Kidney (tissue), 14 donors: Measurements from ENCODE around the gene TMEM43. TPM values are rescaled to one million over a fixed set of nuclear protein-coding genes. Genes with fewer than 3 reads are reported as not detected.
"Not testable (repeated sequence)": the region's sequence is repeated elsewhere in the genome, so short reads cannot be mapped to it uniquely, and the experiment has no call there.

Experiments used
- DNase-seq, 5 donors: peaks; one replicate each; pipeline ENCODE4 v3.0.0-alpha.2; 2013 to 2020
- FAIRE-seq: peaks from 2 replicates; lab custom pipeline; 2012; peaks lifted over from hg19 to GRCh38; lab: Jason Lieb, UNC
- H3K27ac ChIP-seq, 2 donors: one replicate each; pipeline ENCODE4 v1.7.0; 2013; ENCODE audit warnings: low read depth in 2 of 2, low read length in 2 of 2, inconsistent platforms in 1 of 2
- H3K27me3 ChIP-seq: one replicate; pipeline ENCODE4 v1.7.1; 2013; ENCODE audit warnings: low read length, inconsistent platforms; ENCODE audit not compliant: control insufficient read depth, insufficient read depth
- H3K36me3 ChIP-seq, 3 donors: one replicate each; pipeline versions ENCODE4 v1.7.0 to v1.7.1; 2013; ENCODE audit warnings: low read length in 3 of 3, control low read depth in 1 of 3, inconsistent platforms in 1 of 3; ENCODE audit not compliant: insufficient read depth in 3 of 3, control insufficient read depth in 2 of 3
- H3K4me1 ChIP-seq, 3 donors: one replicate each; pipeline versions ENCODE4 v1.7.0 to v1.7.1; 2013; ENCODE audit warnings: low read length in 3 of 3, inconsistent platforms in 1 of 3, low read depth in 1 of 3; ENCODE audit not compliant: control insufficient read depth in 2 of 3, insufficient read depth in 2 of 3
- H3K4me3 ChIP-seq, 3 donors: one replicate each; pipeline versions ENCODE4 v1.7.0 to v1.8.1; 2013; ENCODE audit warnings: low read length in 3 of 3, control low read depth in 1 of 3, inconsistent platforms in 1 of 3
- H3K9ac ChIP-seq, 3 donors: one replicate each; pipeline versions ENCODE4 v1.7.0 to v1.7.1; 2013; ENCODE audit warnings: low read length in 3 of 3, control low read depth in 1 of 3, inconsistent platforms in 1 of 3
- H3K9me3 ChIP-seq, 3 donors: one replicate each; pipeline versions ENCODE4 v1.7.0 to v1.7.1; 2013; ENCODE audit warnings: low read length in 3 of 3, control low read depth in 1 of 3, inconsistent platforms in 1 of 3; ENCODE audit not compliant: control insufficient read depth in 2 of 3, insufficient read depth in 1 of 3
- intact Hi-C: fragments of 100-400 bp; cut with DNase I; formaldehyde crosslinking; loops from one replicate; pipeline ENCODE4 v1.11.1; 2022
- polyA plus RNA-seq: library from polyadenylated mRNA; stranded (reverse); fragments of 350-450 nt; fragmentation: Illumina TruSeq; extraction: RNeasy Lipid Tissue Mini Kit (QIAGEN cat#74804); gene quantifications from one replicate; pipeline ENCODE4 v1.2.3, GENCODE V29; 2014; ENCODE audit warnings: low read depth, low replicate concordance; ENCODE audit not compliant: insufficient read depth
- total RNA-seq: library from RNA; stranded (reverse); fragmentation: NEBNext Ultra II Directional; extraction: Animal tissue kit (Norgen Biotek cat#: 25700); gene quantifications from one replicate; pipeline ENCODE4 v1.2.1, GENCODE V29; 2021
- TF ChIP-seq, protein P1 (sequence below): IDR thresholded peaks from 3 replicates; pipeline ENCODE4 v1.5.1; 2012; ENCODE audit warnings: mild to moderate bottlenecking, moderate library complexity, borderline replicate concordance; ENCODE audit not compliant: insufficient read depth; ENCODE audit errors: extremely low read depth
- donor health status: control.
- donor health status: control.
- donor health status: control.
- donor health status: control.
- donor health status: control.
- donor health status: DM: yes; HTN: yes; CAD: no.
- donor health status: Normal renal cell carcinoma (clear cell type).

TMEM43 gene
- total and polyA plus RNA-seq, 2 donors from 2014 or later, result 27.6 to 86.5 TPM

DNA sequence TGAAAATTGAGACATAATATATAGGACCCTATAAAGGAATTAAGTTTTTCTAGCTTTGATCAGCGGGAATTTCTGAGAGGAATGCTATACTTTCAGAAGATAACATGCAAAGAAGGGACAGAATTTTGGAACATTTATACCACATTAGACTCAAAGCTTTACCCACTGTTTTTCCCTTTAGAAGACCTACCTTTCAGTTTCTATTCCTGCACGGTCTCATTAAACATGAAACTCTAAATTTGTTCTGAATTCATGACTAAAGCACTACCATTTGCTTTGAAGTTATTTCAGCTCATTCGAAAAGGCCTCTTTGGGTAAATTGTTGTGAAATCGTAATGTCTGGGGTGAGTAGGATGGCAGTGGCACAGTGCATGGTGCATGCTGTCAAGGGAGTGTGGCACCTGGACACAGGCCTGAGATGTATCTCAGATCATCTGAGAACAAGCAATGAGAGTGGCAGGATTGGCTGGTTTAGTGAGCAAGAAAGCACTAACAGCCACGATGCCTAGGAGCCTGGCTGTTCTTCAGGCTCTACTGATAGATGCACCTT, 42.7 kb upstream of the TMEM43 start:
- Histone ChIP-seq H3K36me3 (no peaks in the 10 kb centered on the region), H3K4me3 (no peak overlapping the region), H3K27ac (no peak overlapping the region), H3K27me3 (no peaks in the 10 kb centered on the region), H3K9ac (no peak overlapping the region), H3K4me1 (no peaks in the 10 kb centered on the region), H3K9me3 (no peaks in the 10 kb centered on the region)
- intact Hi-C loops, result no loop called here
- no peak for DNase-seq
- no peak for FAIRE-seq
- TF ChIP-seq, protein P1, sequence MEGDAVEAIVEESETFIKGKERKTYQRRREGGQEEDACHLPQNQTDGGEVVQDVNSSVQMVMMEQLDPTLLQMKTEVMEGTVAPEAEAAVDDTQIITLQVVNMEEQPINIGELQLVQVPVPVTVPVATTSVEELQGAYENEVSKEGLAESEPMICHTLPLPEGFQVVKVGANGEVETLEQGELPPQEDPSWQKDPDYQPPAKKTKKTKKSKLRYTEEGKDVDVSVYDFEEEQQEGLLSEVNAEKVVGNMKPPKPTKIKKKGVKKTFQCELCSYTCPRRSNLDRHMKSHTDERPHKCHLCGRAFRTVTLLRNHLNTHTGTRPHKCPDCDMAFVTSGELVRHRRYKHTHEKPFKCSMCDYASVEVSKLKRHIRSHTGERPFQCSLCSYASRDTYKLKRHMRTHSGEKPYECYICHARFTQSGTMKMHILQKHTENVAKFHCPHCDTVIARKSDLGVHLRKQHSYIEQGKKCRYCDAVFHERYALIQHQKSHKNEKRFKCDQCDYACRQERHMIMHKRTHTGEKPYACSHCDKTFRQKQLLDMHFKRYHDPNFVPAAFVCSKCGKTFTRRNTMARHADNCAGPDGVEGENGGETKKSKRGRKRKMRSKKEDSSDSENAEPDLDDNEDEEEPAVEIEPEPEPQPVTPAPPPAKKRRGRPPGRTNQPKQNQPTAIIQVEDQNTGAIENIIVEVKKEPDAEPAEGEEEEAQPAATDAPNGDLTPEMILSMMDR, result no peak

DNA sequence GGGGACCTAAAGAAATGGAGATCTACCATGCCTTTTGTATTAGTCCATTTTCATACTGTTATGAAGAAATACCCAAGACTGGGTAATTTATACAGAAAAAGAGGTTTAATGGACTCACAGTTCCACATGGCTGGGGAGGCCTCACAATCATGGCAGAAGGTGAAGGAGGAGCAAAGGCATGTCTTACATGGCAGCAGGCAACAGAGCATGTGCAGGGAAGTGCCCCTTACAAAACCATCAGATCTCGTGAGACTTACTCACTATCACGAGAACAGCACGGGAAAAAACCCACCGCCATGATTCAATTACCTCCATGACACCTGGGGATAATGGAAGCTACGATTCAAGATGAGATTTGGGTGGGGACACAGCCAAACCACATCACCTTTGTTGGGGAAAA, 37.4 kb upstream of the TMEM43 start:
- H3K36me3 ChIP-seq, H3K27me3 ChIP-seq, intact Hi-C loops, FAIRE-seq, H3K9me3 ChIP-seq, H3K4me3 ChIP-seq, DNase-seq, H3K9ac ChIP-seq, H3K4me1 ChIP-seq, H3K27ac ChIP-seq: not testable (repeated sequence)

DNA sequence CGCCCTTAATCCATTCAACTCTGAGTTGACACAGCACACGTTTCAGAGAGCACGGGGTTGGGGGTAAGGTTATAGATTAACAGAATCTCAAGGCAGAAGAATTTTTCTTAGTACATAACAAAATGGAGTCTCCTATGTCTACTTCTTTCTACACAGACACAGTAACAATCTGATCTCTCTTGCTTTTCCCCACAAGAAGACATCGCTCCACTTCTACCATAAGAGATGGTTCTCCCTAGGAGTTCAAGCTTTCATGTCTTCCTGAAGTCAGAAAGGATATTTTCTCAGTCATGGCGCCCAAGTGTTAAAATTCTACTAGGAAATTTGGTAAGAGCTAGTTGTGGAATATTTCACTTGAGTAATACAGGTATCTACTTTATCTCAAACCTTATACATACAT, 32.9 kb upstream of the TMEM43 start:
- H3K4me3 ChIP-seq, H3K27ac ChIP-seq, H3K9ac ChIP-seq, H3K4me1 ChIP-seq, H3K27me3 ChIP-seq, H3K36me3 ChIP-seq, intact Hi-C loops, H3K9me3 ChIP-seq, FAIRE-seq: not testable (repeated sequence)
- DNase-seq, result peak in 1 of 5 donors; percentile 5

DNA sequence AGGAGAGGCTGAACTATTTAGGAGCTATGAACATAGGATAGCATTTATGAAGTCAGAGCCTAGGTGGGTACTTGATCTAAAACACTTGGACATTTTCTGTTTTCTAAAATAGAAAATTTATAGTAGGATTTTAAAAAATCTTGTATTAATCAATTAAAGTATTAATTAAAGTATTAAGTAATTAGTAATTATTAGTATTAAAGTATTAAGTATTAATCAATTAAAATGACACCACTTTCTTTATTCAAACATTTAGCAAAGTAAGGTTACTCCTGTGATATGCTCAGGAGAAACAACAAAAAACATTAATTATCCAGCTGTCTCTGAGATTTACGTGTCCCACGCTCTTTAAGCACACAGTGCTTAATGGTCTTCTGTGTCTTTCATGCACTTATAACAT, 32.4 kb upstream of the TMEM43 start:
- Histone ChIP-seq H3K36me3 (no peaks in the 10 kb centered on the region), H3K4me3 (no peak overlapping the region), H3K4me1 (no peaks in the 10 kb centered on the region), H3K27me3 (no peaks in the 10 kb centered on the region), H3K9ac (no peak overlapping the region), H3K9me3 (peaks cover 0 to 8% (median 0%) of the 10 kb centered on the region in 3 donors), H3K27ac (no peak overlapping the region)
- FAIRE-seq (no peak), DNase-seq (peak in 1 of 5 donors; percentile 6)
- TF ChIP-seq, protein P1, result no peak
- intact Hi-C loops, result no loop called here

DNA sequence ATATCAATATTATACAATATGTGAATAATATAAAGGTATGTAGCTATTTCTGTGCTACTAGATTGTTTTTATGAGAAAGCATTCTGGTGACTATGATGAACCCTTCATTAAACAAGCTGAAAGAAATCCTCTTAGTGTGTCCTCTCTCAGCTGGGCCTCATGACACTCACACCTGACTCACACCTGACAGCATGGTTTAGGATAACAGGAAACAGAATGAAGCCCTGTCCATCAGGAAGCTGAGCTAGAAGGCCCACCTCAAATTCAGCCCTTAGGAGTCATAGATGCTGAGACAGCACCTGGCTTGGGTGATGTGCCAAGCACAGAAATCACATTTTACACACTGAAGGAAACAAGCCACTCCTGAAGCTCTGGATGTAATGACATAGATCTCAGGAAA, 31.0 kb upstream of the TMEM43 start:
- TF ChIP-seq, protein P1, result no peak
- Histone ChIP-seq H3K36me3 (no peaks in the 10 kb centered on the region), H3K9ac (no peak overlapping the region), H3K27me3 (no peaks in the 10 kb centered on the region), H3K9me3 (no peaks in the 10 kb centered on the region), H3K4me3 (no peak overlapping the region), H3K27ac (no peak overlapping the region), H3K4me1 (no peaks in the 10 kb centered on the region)
- no peak for DNase-seq
- FAIRE-seq, result no peak
- intact Hi-C loops, result no loop called here
